Neutrophil (primary cell): ENCODE measurements around the gene ITPK1.
A peak's percentile ranks its signal among the peaks of the same experiment; 100 is the strongest.

Experiments used
- H3K27ac ChIP-seq: fragments of 200-600 bp; sonication (generic); 2 replicates; pipeline ENCODE4 v1.5.1; 2016; ENCODE audit warnings: mild to moderate bottlenecking, moderate library complexity
- H3K27me3 ChIP-seq: fragments of 200-600 bp; sonication (generic); 2 replicates; pipeline ENCODE4 v1.6.0; 2016; ENCODE audit warnings: mild to moderate bottlenecking
- H3K36me3 ChIP-seq: fragments of 200-600 bp; sonication (generic); 2 replicates; pipeline ENCODE4 v1.5.1; 2017
- H3K4me1 ChIP-seq, 2 experiments: fragments of 200-600 bp in 1 of 2; sonication (generic) in 1 of 2; 1 replicate in 1 of 2; 2 replicates in 1 of 2; pipeline versions ENCODE4 v1.5.1 to v1.6.1; 2013 to 2016; ENCODE audit warnings: low read depth in 1 of 2, low read length in 1 of 2, mild to moderate bottlenecking in 1 of 2, moderate library complexity in 1 of 2; ENCODE audit not compliant: control insufficient read depth in 1 of 2, insufficient read depth in 1 of 2
- H3K4me3 ChIP-seq, 2 experiments: fragments of 200-600 bp in 1 of 2; sonication (generic) in 1 of 2; 1 replicate in 1 of 2; 2 replicates in 1 of 2; pipeline ENCODE4 v1.5.1; 2013 to 2016; ENCODE audit warnings: low read depth in 1 of 2, low read length in 1 of 2, mild to moderate bottlenecking in 1 of 2, moderate library complexity in 1 of 2
- H3K9me3 ChIP-seq: fragments of 200-600 bp; sonication (generic); 2 replicates; pipeline ENCODE4 v1.5.1; 2016
- TF ChIP-seq, protein P1 (sequence below): fragments of 200-600 bp; sonication (generic); IDR thresholded peaks from 2 replicates; pipeline ENCODE4 v1.5.1; 2016; ENCODE audit warnings: antibody characterized with exemption

Gene ITPK1

DNA sequence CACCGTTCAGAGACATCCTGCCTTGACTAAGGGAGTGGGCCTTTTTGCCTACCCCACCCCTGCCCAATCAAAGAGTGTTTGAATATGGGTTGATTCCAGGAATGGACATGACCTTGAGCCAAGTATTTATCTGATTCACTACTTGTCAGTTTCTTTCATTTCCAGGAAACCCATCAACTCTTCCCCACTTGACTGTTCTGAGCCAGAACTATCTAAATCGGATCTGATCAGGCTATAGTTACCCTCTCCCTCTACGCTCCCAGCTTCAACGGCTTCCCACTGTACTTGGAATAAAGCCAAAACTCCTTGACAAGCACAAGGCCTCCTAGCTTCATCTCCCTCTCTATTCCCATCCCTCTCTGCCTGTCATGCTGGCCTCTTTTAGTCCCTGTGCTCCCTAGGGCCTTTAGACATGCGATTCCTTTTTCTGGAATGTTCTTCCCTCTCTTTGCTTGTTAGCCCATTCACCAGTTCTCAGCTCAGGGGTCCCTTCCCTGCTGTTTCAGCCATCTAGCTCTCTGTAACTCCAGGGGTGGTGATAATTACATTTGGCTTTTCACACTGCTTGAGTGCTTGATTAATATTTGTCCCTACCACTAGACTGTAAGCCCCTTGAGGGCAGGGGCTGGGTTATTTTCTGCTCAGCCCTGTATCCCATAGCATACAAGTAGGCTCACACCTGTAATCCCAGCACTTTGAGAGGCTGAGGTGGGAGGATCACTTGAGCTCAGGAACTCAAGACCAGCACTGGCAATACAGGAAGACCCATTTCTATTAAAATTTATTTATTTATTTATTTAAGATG, 5.5 kb upstream of the ITPK1 start:
- TF ChIP-seq, protein P1, sequence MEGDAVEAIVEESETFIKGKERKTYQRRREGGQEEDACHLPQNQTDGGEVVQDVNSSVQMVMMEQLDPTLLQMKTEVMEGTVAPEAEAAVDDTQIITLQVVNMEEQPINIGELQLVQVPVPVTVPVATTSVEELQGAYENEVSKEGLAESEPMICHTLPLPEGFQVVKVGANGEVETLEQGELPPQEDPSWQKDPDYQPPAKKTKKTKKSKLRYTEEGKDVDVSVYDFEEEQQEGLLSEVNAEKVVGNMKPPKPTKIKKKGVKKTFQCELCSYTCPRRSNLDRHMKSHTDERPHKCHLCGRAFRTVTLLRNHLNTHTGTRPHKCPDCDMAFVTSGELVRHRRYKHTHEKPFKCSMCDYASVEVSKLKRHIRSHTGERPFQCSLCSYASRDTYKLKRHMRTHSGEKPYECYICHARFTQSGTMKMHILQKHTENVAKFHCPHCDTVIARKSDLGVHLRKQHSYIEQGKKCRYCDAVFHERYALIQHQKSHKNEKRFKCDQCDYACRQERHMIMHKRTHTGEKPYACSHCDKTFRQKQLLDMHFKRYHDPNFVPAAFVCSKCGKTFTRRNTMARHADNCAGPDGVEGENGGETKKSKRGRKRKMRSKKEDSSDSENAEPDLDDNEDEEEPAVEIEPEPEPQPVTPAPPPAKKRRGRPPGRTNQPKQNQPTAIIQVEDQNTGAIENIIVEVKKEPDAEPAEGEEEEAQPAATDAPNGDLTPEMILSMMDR = no peak
- no peaks in the 10 kb centered on the region for H3K36me3 ChIP-seq
- peaks cover 13 to 15% of the 10 kb centered on the region in 2 experiments for H3K4me1 ChIP-seq
- no peaks in the 10 kb centered on the region for H3K9me3 ChIP-seq
- H3K4me3 ChIP-seq = no peak overlapping the region
- H3K27ac ChIP-seq = no peak overlapping the region
- H3K27me3 ChIP-seq = no peaks in the 10 kb centered on the region

DNA sequence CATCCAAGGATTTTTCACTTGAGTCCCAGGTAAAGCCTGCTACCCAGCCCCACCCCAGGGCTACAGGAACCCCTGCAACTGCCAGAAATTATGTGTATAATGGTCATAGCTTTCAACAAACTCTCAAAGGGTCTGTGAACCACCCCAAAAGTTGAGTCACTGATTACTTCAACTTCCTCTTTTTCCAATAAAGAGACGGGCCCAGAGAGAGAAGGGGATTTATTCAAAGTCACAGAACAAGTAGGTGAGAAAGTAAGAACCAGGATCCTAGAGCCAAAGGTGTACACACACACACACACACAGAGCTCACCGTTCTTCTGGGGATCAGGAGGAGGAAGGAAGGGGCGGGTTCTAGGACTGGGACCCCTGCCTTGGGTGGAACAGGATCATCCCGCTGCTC, 4.8 kb upstream of the ITPK1 start:
- no peak overlapping the region for H3K4me3 ChIP-seq
- no peaks in the 10 kb centered on the region for H3K27me3 ChIP-seq
- no peak overlapping the region for H3K27ac ChIP-seq
- TF ChIP-seq, protein P1 = no peak
- no peaks in the 10 kb centered on the region for H3K36me3 ChIP-seq
- H3K9me3 ChIP-seq = no peaks in the 10 kb centered on the region
- peaks cover 8 to 10% of the 10 kb centered on the region in 2 experiments for H3K4me1 ChIP-seq

GRCh38 chr14:93116676-93117200, 1.0 kb upstream of the ITPK1 start:
- H3K27me3 ChIP-seq = no peaks in the 10 kb centered on the region
- peaks cover 32 to 39% of the 10 kb centered on the region in 2 experiments for H3K4me1 ChIP-seq
- H3K4me3 ChIP-seq = peak overlapping the region; percentile 90 to 97
- H3K9me3 ChIP-seq = no peaks in the 10 kb centered on the region
- no peaks in the 10 kb centered on the region for H3K36me3 ChIP-seq
- TF ChIP-seq, protein P1 = no peak
- peak overlapping the region; percentile 96 for H3K27ac ChIP-seq

DNA sequence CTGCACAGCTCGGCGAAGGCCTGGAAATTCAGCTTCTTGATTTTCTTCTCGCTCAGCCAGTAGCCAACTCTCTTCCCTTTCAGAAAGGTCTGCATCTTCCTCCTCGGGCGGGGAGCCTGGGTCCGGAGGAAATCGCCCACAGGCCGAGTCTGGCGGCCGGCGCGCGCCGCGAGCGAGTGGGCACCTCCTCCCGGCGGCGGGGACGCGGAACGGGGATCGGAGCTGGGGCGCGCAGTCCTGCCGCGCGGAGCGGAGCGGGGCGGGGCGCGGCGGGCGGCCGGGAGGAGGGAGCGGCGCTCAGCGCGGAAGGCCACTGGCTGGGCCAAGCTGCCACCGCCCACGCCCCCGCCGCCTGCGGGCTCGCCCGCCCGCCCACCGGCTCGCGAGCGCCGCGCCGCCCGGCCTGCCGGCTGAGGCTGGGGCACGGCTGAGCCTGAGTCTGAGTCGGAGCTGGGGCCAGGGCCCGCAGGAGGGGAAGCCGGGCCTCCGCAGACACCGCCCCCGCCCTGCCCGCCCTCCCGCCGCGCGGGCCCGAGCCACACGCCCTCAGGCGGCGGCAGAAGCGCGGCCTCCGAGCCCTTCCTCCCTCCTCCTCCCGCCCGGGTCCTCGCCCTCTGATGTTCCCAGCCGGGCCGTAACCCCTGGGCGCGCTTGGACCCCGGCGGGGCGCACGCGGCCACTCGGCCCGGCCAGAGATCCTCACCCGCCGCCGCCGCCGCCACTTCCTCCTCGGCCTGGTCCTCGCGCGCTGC, 480 bp downstream of the ITPK1 start:
- H3K36me3 ChIP-seq = no peaks in the 10 kb centered on the region
- peak overlapping the region; percentile 96 to 97 for H3K4me3 ChIP-seq
- no peaks in the 10 kb centered on the region for H3K9me3 ChIP-seq
- H3K4me1 ChIP-seq = peaks cover 47 to 54% of the 10 kb centered on the region in 2 experiments
- H3K27ac ChIP-seq = peak overlapping the region; percentile 96
- TF ChIP-seq, protein P1 = peak; percentile 35
- no peaks in the 10 kb centered on the region for H3K27me3 ChIP-seq

DNA sequence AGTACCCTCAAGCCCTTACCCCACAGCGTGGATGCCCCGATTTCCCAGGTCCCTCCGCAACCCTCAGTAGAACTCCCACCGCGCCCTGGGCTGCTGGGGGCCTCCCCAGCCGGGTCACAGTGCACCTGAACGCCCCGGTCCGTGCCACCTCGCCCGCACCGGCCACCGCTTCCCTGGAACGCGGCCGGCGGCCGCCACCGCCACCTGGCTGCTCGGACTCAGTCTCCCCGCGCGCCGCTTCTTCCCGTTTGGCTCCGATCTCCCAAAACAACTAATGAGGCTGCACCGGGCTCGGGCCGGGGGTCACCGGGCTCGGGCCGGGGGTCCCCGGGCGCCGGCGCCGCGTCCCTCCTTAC, 1.0 kb downstream of the ITPK1 start:
- TF ChIP-seq, protein P1 = no peak
- Histone ChIP-seq H3K27me3 (no peaks in the 10 kb centered on the region), H3K27ac (peak overlapping the region; percentile 96), H3K9me3 (no peaks in the 10 kb centered on the region), H3K36me3 (peaks cover 4% of the 10 kb centered on the region), H3K4me1 (peaks cover 52 to 57% of the 10 kb centered on the region in 2 experiments), H3K4me3 (peak overlapping the region; percentile 96 to 97)
